ENCODE results near the gene PIH1D1. TPM values are rescaled to one million over a fixed set of nuclear protein-coding genes. Genes with fewer than 3 reads are reported as not detected.
"Not testable (repeated sequence)": the region's sequence is repeated elsewhere in the genome, so short reads cannot be mapped to it uniquely, and the experiment has no call there.

The PIH1D1 gene
- total RNA-seq, 1 donor from 2014 or later: 130 TPM

GRCh38 chr19:49479975-49480628, 28.5 kb upstream of the PIH1D1 start:
- DNase-seq (ENCODE audit: low read depth): no peak
- no peak overlapping the region for H3K4me3 ChIP-seq (ENCODE audit: low read depth, low read length)
- TF ChIP-seq CTCF (conservative IDR thresholded peaks at IDR 0.05; ENCODE audit: low read depth, low read length): no peak

- no peak for DNase-seq (ENCODE audit: low read depth)
- peak; percentile 52 for TF ChIP-seq CTCF (conservative IDR thresholded peaks at IDR 0.05; ENCODE audit: low read depth, low read length)
Observed at GRCh38 chr19:49475995-49476880, 24.6 kb upstream of the PIH1D1 start.

GRCh38 chr19:49475191-49475917, 23.7 kb upstream of the PIH1D1 start:
- no peak overlapping the region for H3K4me3 ChIP-seq (ENCODE audit: low read depth, low read length)
- no peak for DNase-seq (ENCODE audit: low read depth)
- no peak for TF ChIP-seq CTCF (conservative IDR thresholded peaks at IDR 0.05; ENCODE audit: low read depth, low read length)

More at GRCh38 chr19:49475995-49476880, 24.6 kb upstream of the PIH1D1 start:
- H3K4me3 ChIP-seq (ENCODE audit: low read depth, low read length): no peak overlapping the region

- no peak for TF ChIP-seq CTCF (conservative IDR thresholded peaks at IDR 0.05; ENCODE audit: low read depth, low read length)
- H3K4me3 ChIP-seq (ENCODE audit: low read depth, low read length): peak overlapping the region; percentile 63
- DNase-seq (ENCODE audit: low read depth): no peak
Observed at GRCh38 chr19:49474542-49474924, 22.9 kb upstream of the PIH1D1 start.

- peak; percentile 92 for TF ChIP-seq CTCF (conservative IDR thresholded peaks at IDR 0.05; ENCODE audit: low read depth, low read length)
Observed at GRCh38 chr19:49473868-49474541, 22.4 kb upstream of the PIH1D1 start, which contains the start of gene FLT3LG. Gene FLT3LG, plus strand, starts transcription at chr19:49474215. Its CDS starts 425 bp downstream, at chr19:49474640.

GRCh38 chr19:49473501-49473867, 21.9 kb upstream of the PIH1D1 start:
- not testable (repeated sequence) for DNase-seq (ENCODE audit: low read depth)
- peak overlapping the region; percentile 63 for H3K4me3 ChIP-seq (ENCODE audit: low read depth, low read length)

More at GRCh38 chr19:49473868-49474541, 22.4 kb upstream of the PIH1D1 start, which contains the start of gene FLT3LG:
- H3K4me3 ChIP-seq (ENCODE audit: low read depth, low read length): peak within 1 kb of the TSS; percentile 63
- no peak for DNase-seq (ENCODE audit: low read depth)

Data from epithelial cell of proximal tubule (primary cell).